Hematopoietic multipotent progenitor cell treated with erythropoietin and hydrocortisone succinate and interleukin-3 and kit ligand, for 6 days (in vitro differentiated cells): ENCODE data around the gene TUBB6.

ENCODE experiments used
- DNase-seq: peaks from one replicate; pipeline ENCODE4 v3.0.0-alpha.2; 2015

Gene TUBB6

DNA sequence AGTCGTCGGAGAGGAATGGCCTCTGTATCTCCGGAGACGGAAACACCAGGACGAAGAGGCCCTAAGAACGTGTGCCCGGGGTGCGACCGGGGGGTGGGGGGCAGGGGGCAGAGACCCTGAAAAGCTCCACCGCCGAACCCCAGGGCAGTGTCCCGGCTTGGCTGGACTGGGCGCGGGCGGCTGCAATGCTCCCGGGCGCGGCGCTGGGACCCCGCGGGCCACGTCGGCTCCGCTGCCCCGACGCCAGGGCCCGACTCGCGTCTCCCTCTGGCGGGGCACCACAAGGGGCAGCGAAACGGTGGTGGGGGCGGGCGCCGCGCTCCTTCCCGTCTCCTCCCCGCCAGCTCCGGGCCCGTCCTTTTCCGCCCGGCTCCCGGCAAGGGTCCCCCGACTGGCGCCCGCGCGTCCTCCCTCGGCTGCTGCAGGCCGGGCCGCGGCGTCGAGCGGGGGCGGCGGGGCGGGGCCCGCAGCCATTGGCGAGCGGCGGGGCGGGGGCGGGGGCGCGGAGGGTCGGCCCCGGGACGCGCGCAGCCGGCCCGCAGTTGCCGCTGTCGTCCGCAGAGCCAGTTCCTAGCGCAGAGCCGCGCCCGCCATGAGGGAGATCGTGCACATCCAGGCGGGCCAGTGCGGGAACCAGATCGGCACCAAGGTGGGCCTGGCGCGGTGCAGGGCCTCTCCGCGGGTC is at the start of gene TUBB6:
TSS of gene TUBB6 (plus strand) at position 541 of the 685 bp plus-strand sequence. CDS start at position 593, 52 bp downstream.
- DNase-seq: peak; percentile 79

DNA sequence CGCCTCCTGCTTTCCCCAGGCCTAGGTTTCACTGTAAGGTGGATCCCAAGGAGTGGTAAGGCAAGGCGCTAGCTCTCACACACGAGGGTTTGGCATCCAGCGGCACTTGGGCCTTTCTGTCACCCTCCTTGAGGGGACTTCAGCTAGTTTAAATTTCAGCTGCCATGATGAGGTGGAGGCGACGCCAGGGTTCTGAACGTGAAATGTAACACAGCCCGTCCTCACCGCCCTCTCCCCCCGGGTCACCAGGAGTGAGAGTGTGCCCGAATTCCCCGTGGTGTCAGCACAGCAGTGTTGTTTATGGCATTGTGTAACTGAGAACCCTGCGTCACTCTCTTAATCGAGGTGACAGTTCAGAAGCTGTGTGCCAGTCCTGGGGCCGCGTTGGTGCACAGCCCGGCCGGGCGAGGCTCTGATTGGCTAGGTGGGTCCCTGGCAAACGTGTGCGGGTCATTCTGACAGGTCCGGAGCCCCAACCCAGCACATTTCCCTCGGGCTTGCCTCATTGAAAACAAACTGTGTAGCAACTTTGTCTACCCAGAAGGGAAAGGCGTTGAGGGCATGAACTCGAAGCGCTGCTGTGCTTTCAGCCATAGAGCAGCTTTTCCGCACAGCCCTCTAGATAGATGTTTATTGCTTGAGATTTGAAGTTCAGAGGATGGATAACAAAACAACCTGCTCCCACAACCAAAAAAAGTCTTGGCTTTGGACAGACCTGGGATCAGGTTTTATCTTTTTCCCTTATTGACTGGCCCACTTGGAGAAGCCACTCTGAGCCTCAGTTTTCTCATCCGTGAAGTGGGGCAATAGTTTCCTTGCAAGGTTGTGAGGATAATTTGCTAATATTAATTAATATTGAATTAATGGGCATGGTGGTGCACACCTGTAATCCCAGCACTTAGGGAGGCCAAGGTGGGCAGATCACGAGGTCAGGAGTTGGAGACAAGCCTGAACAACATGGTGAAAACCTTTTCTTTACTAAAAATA is 49.0 kb upstream of the TUBB6 start:
- no peak for DNase-seq

GRCh38 chr18:12262748-12263147 is 45.3 kb upstream of the TUBB6 start:
- DNase-seq: no peak

DNA sequence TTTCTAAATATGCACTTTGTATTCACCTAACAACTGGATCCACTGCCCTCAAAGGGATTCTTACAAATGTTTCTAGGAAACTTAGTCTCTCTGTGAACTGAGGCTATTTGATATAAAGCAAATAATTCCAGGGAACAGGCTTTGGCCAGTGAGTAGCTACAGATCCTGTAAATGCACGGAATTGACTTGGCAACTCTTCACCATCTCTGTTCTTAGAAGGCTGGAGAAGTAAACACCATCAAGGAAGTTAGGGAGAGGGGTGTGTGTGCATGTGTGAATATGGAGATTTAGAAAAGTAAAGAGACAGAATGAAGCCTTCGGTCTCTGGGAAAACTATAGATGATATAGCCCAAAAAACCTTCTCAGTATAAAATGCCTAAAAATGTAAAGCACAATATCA is 43.2 kb upstream of the TUBB6 start:
- DNase-seq: no peak

DNA sequence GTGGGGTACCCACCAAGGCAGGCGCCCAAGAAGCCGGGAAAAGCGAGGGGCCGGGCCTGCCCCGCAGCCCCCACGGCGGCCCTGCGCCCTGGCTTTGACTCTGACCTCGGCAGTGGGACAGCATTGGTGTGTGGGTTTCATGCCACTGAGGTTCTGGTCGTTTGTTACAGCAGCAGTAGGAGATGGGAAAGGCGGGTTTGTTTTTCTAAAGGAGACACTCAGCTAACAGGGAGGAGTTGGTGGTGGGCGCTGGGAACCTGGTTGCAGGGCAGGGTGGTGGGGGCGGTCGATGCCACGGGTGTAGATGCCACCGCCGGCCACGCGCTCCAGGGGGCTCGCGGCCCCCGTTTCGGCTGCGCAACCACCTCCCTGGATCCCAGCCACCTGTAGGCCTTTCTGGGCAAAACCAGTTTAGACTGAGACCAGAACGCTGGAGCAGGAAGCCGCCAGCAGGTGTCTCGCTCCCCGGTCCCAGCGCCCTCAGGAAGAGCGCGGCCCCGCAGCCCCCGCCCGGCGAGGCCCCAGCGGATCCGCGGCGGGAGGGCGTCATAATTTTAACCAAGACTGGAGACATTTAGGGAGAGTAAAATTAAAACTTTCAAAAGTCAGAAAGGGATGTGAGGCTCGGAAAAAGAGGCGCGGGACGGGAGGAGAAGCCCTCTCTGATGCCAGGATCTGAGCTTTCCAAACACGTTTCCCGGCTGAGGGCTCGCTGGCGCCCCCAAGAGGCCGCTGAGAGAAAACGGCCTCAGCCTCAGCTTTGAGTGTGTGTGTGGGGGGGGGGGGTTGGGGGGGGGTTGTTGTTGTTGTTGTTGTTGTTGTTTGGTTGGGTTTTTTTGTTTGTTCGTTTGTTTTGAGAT is 36.4 kb upstream of the TUBB6 start:
- DNase-seq: peak; percentile 82

DNA sequence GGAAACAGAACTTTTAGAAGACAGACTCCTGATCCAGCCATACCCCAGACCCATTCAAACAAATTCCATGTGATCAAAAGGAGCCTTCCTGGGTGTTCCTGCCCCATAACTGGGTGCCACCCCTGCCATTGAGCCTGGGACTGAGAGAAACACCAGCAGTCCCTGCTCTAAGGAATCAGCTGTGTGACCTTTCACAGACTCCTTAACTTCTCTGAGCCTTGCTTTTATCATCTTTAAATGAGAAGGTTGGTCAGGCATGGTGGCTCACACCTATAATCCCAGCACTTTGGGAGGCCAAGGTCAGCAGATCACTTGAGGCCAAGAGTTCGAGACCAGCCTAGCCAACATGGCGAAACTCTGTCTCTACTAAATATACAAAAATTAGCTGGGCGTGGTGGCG is 33.2 kb upstream of the TUBB6 start:
- DNase-seq: no peak

- DNase-seq: no peak
These were observed 31.1 kb upstream of the TUBB6 start for GRCh38 chr18:12276736-12277554.

GRCh38 chr18:12278215-12278671 is 29.8 kb upstream of the TUBB6 start:
- peak; percentile 11 for DNase-seq

GRCh38 chr18:12278741-12279682 is 29.0 kb upstream of the TUBB6 start:
- DNase-seq: no peak

- no peak for DNase-seq
These were observed 28.1 kb upstream of the TUBB6 start for GRCh38 chr18:12279781-12280531.

DNA sequence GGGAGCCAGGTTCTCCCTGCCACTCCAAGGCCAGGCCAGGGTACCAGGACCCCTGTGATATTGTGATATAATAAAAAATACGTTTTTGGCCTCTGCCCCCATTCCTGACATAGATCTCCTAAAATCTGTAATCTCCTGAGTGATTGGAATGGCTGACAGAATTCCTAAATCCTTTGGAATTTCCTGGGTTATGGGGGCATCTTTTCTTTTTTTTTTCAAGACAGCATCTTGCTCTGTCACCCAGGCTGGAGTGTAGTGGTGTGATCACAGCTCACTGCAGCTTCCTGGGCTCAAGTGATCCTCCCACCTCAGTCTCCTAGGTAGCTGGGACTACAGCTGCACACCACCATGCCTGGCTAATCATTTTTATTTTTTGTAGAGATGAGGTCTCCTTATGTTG is 26.2 kb upstream of the TUBB6 start:
- DNase-seq: no peak

DNA sequence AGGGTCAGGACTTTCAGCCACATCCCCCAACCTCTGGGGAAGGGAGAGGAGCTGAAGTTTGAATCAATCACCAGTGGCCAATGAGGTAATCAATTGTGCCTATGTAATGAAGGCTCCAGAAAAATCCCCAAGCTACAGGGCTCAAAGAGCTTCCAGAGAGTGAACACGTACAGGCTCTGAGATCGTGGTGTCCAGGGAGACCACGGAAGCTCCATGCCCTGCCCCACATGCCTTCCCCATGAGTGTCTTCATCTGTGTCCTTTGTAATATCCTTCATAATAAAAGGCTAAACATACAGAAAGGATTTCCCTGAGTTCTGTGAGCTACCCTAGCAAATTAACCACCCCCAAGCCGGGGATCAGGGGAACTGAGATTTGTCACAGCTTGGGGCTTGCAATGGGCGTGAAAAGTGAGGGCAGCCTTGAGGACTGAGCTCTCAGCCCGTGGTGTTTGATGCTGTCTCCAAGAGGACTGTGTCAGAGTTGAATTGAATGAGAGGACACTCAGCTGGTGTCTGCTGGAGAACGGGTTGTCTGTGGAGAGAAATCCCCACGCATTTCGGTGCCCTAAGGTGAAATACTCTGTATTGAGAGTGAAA is 25.5 kb upstream of the TUBB6 start:
- DNase-seq: no peak

GRCh38 chr18:12283256-12283655 is 24.8 kb upstream of the TUBB6 start:
- peak; percentile 27 for DNase-seq

DNA sequence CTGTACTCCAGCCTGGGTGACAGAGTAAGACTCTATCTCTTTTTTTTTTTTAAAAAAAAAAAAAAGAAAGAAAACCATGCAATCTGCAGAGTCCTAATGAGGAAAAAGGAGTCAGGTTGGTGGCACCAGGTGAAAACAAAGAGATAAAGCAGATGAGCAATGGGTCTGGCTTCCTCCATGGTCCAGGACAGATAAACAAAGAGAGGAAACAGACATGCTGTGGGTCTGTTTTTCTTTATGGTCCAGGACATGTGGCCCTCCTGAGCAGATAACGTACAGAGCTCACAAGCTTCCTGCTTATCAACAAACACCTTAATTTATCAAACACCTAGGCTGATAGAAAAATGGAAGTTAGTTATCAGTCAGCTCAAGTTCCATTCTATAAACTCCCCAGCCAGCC is 24.4 kb upstream of the TUBB6 start:
- peak; percentile 51 for DNase-seq

- no peak for DNase-seq
These were observed 20.8 kb upstream of the TUBB6 start for GRCh38 chr18:12287131-12287681.

DNA sequence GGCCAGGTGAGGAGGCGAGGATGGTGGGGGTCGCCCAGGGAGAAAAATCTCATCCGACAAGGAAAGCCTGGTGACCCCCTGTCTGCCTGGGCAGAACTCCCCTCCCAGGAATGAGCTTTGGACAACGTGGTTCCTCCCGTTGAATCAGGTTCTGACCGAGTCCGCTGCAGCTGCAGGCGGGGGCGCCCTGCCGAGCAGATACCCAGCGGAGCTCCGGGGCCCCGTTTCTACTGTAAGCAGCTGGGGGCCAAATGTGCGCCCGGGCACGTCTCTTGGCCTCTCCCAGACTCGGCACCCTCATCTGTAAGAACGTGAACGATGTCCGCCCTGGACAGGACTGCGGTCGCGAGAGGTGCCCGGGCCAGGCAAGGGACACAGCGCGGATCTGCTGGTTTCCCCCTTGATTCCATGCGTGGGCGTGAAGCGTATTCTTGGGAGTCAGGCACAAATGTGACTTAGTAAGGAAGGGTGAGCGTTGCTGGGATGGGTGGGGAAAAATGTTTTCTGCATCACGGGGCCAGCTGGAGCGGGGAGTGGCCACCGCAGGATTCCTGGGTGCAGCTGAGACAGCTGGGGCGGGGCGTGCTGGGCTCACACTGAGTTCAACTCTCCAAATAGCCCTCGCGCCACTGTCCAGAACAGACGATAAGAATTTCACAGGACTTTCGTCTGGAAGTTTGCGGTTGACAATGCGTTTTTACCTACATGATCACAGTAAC is 20.2 kb upstream of the TUBB6 start:
- peak; percentile 62 for DNase-seq

DNA sequence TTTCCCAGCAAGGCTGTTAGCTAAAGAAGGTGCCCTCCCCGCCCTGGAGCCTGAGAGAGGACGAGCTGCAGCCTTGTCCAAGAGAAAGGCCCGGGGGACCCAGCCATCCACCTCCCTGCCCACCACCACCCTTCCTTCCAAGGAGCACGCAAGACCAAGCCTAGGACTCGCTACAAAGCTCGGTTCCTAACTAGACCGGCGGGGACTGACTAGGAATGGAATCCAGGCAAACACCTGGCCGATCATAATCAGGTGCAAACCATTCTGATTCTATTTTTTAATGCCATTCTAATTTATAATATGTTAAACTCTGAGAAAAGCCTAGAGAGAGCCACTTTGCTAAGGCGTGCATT is 19.7 kb upstream of the TUBB6 start:
- DNase-seq: no peak

- DNase-seq: no peak
These were observed 18.0 kb upstream of the TUBB6 start for GRCh38 chr18:12290086-12290485.

DNA sequence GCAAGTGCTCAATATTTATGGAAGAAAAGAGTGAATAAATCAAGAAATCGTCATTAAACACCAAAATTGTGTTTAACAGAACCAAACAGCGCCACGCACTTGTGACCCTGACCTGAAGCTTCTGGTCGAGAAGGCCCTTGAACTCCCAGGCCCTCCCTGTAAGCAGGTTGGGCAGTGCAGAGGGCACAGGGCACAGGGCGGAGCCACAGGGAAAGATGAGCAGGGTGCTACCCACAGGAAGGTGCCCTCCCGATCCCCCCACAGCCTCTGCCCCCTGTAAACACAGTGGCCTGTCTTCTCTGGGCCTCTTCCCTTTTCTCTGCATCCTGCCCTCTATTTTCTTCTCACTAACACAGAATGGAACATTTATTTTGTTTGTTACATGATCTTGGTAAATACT is 16.9 kb upstream of the TUBB6 start:
- DNase-seq: no peak
